ENCODE data around the gene HSD3B7. TPM values are rescaled to one million over a fixed set of nuclear protein-coding genes. Genes with fewer than 3 reads are reported as not detected.

Gene HSD3B7
- polyA plus RNA-seq, 3 donors, result 7.3 to 8.9 (median 8.3) TPM

GRCh38 chr16:30980959-30981358 lies 4.0 kb upstream of the HSD3B7 start:
- no peak for DNase-seq (ENCODE audit: low read depth in 3 of 3, low spot score in 2 of 3)

- DNase-seq (ENCODE audit: low read depth in 3 of 3, low spot score in 2 of 3), result no peak
Measured at GRCh38 chr16:30982548-30983288, 2.3 kb upstream of the HSD3B7 start.

- DNase-seq (ENCODE audit: low read depth in 3 of 3, low spot score in 2 of 3), result no peak
Measured at GRCh38 chr16:30983289-30983889, 1.6 kb upstream of the HSD3B7 start.

- DNase-seq (ENCODE audit: low read depth in 3 of 3, low spot score in 2 of 3), result no peak
Measured at GRCh38 chr16:30983898-30984610, 953 bp upstream of the HSD3B7 start.

- DNase-seq (ENCODE audit: low read depth in 3 of 3, low spot score in 2 of 3), result peak in 1 of 3 donors; percentile 17
Measured at GRCh38 chr16:30985401-30986128, 558 bp downstream of the HSD3B7 start.

- DNase-seq (ENCODE audit: low read depth in 3 of 3, low spot score in 2 of 3), result no peak
Measured at GRCh38 chr16:30986129-30986991, 1.4 kb downstream of the HSD3B7 start.

GRCh38 chr16:30987581-30988190 lies 2.7 kb downstream of the HSD3B7 start:
- DNase-seq (ENCODE audit: low read depth in 3 of 3, low spot score in 2 of 3), result no peak

GRCh38 chr16:30989469-30990047 lies 4.6 kb downstream of the HSD3B7 start:
- DNase-seq (ENCODE audit: low read depth in 3 of 3, low spot score in 2 of 3), result no peak

- DNase-seq (ENCODE audit: low read depth in 3 of 3, low spot score in 2 of 3), result no peak
Measured at GRCh38 chr16:30990105-30990504, 5.1 kb downstream of the HSD3B7 start.

- DNase-seq (ENCODE audit: low read depth in 3 of 3, low spot score in 2 of 3), result no peak
Measured at GRCh38 chr16:30991052-30991451, 6.0 kb downstream of the HSD3B7 start.

- DNase-seq (ENCODE audit: low read depth in 3 of 3, low spot score in 2 of 3), result no peak
Measured at GRCh38 chr16:30992276-30992780, 7.3 kb downstream of the HSD3B7 start.

- no peak for DNase-seq (ENCODE audit: low read depth in 3 of 3, low spot score in 2 of 3)
Measured at GRCh38 chr16:30992931-30993816, 8.2 kb downstream of the HSD3B7 start.

- no peak for DNase-seq (ENCODE audit: low read depth in 3 of 3, low spot score in 2 of 3)
Measured at GRCh38 chr16:30995927-30996323, 10.9 kb downstream of the HSD3B7 start.

- DNase-seq (ENCODE audit: low read depth in 3 of 3, low spot score in 2 of 3), result no peak
Measured at GRCh38 chr16:30996324-30996984, 11.4 kb downstream of the HSD3B7 start.

GRCh38 chr16:30996985-30997724 lies 12.1 kb downstream of the HSD3B7 start:
- DNase-seq (ENCODE audit: low read depth in 3 of 3, low spot score in 2 of 3), result no peak

- no peak for DNase-seq (ENCODE audit: low read depth in 3 of 3, low spot score in 2 of 3)
Measured at GRCh38 chr16:30997725-30998711, 13.0 kb downstream of the HSD3B7 start.
